HepG2 (cell line): Measurements from ENCODE around the gene TMC4. TPM values are rescaled to one million over a fixed set of nuclear protein-coding genes. Genes with fewer than 3 reads are reported as not detected.
A peak's percentile ranks its signal among the peaks of the same experiment; 100 is the strongest.
"Not testable (repeated sequence)": the region's sequence is repeated elsewhere in the genome, so short reads cannot be mapped to it uniquely, and the experiment has no call there.

Experiments used
- ATAC-seq: fragments of 200-7000 bp; cut with Tn5 transposase; 3 replicates; pipeline ENCODE4 v1.9.1; 2020; ENCODE audit warnings: mild to moderate bottlenecking, moderate library complexity
- BruUV-seq: library from RNA; stranded (reverse); fragments of 400-500 nt; replicated peaks from 2 replicates; lab custom pipeline; 2021; lab: Mats Ljungman, UMichigan
- CTCF ChIA-PET: fragments of 300-600 bp; formaldehyde crosslinking; extraction: SDS; loops from one replicate; lab custom pipeline; 2021; ENCODE audit warnings: low total read pairs, inconsistent platforms, low intra/inter-chr PET ratio; lab: Yijun Ruan, JAX
- POLR2A ChIA-PET: fragments of 350-600 bp; sonication (Branson Sonifier 250); formaldehyde crosslinking; loops from one replicate; lab custom pipeline; 2020; ENCODE audit warnings: antibody characterized with exemption, inconsistent platforms; lab: Yijun Ruan, JAX
- DNase-seq: peaks from one replicate; pipeline ENCODE4 v3.0.0-alpha.2; 2015; ENCODE audit warnings: low spot score
- FAIRE-seq: peaks from 3 replicates; lab custom pipeline; 2011; peaks lifted over from hg19 to GRCh38; lab: Jason Lieb, UNC
- H2AFZ ChIP-seq: one replicate; pipeline ENCODE4 v1.6.1; 2011; ENCODE audit warnings: low read length, inconsistent platforms
- H3K27ac ChIP-seq: fragments of 300-600 bp; 3 replicates; pipeline ENCODE4 v1.8.0; 2011; ENCODE audit warnings: mixed run types, mild to moderate bottlenecking, mixed read lengths, low read length, inconsistent platforms; ENCODE audit not compliant: insufficient read depth; ENCODE audit errors: extremely low read length
- H3K27me3 ChIP-seq, 2 experiments: fragments of 200-600 bp in 1 of 2; 2 replicates in 1 of 2; 3 replicates in 1 of 2; pipeline versions ENCODE4 v1.6.0 to v1.8.0; 2011; ENCODE audit warnings: low read length in 2 of 2, mild to moderate bottlenecking in 2 of 2, moderate library complexity in 2 of 2, inconsistent platforms in 1 of 2; ENCODE audit not compliant: insufficient read depth in 2 of 2, control insufficient read depth in 1 of 2
- H3K36me3 ChIP-seq, 2 experiments: fragments of 200-600 bp in 1 of 2; replicated peaks in 1 of 2; 2 replicates in 1 of 2; 3 replicates in 1 of 2; pipeline versions ENCODE4 v1.5.1 to v1.8.0; 2011; ENCODE audit warnings: low read length in 2 of 2, inconsistent platforms in 1 of 2; ENCODE audit not compliant: insufficient read depth in 2 of 2, control insufficient read depth in 1 of 2
- H3K4me1 ChIP-seq: 2 replicates; pipeline ENCODE4 v1.5.1; 2012; ENCODE audit warnings: low read length, inconsistent platforms; ENCODE audit not compliant: insufficient read depth
- H3K4me2 ChIP-seq: 2 replicates; pipeline ENCODE4 v1.6.0; 2011; ENCODE audit warnings: low read depth, low read length, inconsistent platforms
- H3K4me3 ChIP-seq, 3 experiments: fragments of 200-600 bp in 1 of 3; sonication (generic), shearing (Covaris generic) in 1 of 3; replicated peaks in 1 of 3; 2 replicates each; pipeline ENCODE4 v1.5.1; 2011 to 2016; ENCODE audit warnings: low read length in 3 of 3, inconsistent platforms in 2 of 3, low read depth in 2 of 3, mild to moderate bottlenecking in 2 of 3, control low read depth in 1 of 3, mixed read lengths in 1 of 3; ENCODE audit not compliant: insufficient read depth in 1 of 3
- H3K79me2 ChIP-seq: one replicate; pipeline ENCODE4 v1.6.1; 2011; ENCODE audit warnings: low read length, inconsistent platforms; ENCODE audit not compliant: insufficient read depth
- H3K9ac ChIP-seq: 2 replicates; pipeline ENCODE4 v1.6.0; 2011; ENCODE audit warnings: mild to moderate bottlenecking, low read depth, low read length, inconsistent platforms; ENCODE audit not compliant: insufficient read depth
- H3K9me3 ChIP-seq: 2 replicates; pipeline ENCODE4 v1.5.1; 2012; ENCODE audit warnings: mild to moderate bottlenecking, low read length
- H4K20me1 ChIP-seq: 2 replicates; pipeline ENCODE4 v1.6.0; 2011; ENCODE audit warnings: inconsistent platforms, mild to moderate bottlenecking, low read length, moderate library complexity; ENCODE audit not compliant: insufficient read depth
- ATF7 ChIP-seq, 2 experiments: fragments of 450-650 bp in 1 of 2; sonication (generic) in 1 of 2; formaldehyde crosslinking in 1 of 2; IDR thresholded peaks; 2 replicates each; pipeline versions ENCODE4 v1.4.0 to v1.6.1; 2016 to 2020; ENCODE audit warnings: antibody characterized with exemption in 1 of 2, mild to moderate bottlenecking in 1 of 2, missing genetic modification reagents in 1 of 2
- NCOA5 ChIP-seq: sonication (generic); formaldehyde crosslinking; IDR thresholded peaks from 2 replicates; pipeline ENCODE4 v1.4.0; 2020; ENCODE audit warnings: missing genetic modification reagents
- ZKSCAN1 ChIP-seq: fragments of 150-350 bp; IDR thresholded peaks from 2 replicates; pipeline ENCODE4 v1.6.1; 2014; ENCODE audit warnings: low read length
- ZMYM3 ChIP-seq: sonication (generic); formaldehyde crosslinking; IDR thresholded peaks from 2 replicates; pipeline ENCODE4 v1.5.1; 2020; ENCODE audit warnings: mild to moderate bottlenecking, missing genetic modification reagents
- ZNF33A ChIP-seq: sonication (generic); formaldehyde crosslinking; IDR thresholded peaks from 2 replicates; pipeline ENCODE4 v1.5.1; 2020; ENCODE audit warnings: missing genetic modification reagents, mild to moderate bottlenecking, moderate library complexity, borderline replicate concordance
- ZNF629 ChIP-seq: sonication (generic); formaldehyde crosslinking; conservative IDR thresholded peaks from 2 replicates; pipeline ENCODE4 v1.5.0; 2020; ENCODE audit warnings: missing genetic modification reagents
- WGBS: methylation state at CpG from one replicate; pipeline ENCODE4 v1.1.6; 2017; ENCODE audit warnings: low lambda C conversion rate; 5-methylcytosine and 5-hydroxymethylcytosine counted together
- in situ Hi-C: cut with HindIII; loops from 2 replicates; pipeline ENCODE4 v1.10.0; 2017; ENCODE audit warnings: low pct_unique_long_range_greater_than_20kb; ENCODE audit not compliant: extremely low pct_ligation_motif_present
- intact Hi-C: fragments of 100-400 bp; cut with micrococcal nuclease; formaldehyde crosslinking; loops from one replicate; pipeline ENCODE4 v1.10.0; 2022; ENCODE audit not compliant: unreplicated experiment
- polyA plus RNA-seq, 8 experiments: library from polyadenylated mRNA; depleted of rRNA in 3 of 8; stranded (reverse) in 7 of 8; unstranded in 1 of 8; fragments of >200 nt; fragmentation: Illumina TruSeq in 4 of 8; extraction: Trizol in 4 of 8; gene quantifications; 2 replicates each; pipeline versions ENCODE4 v1.2.1 to v1.2.3, GENCODE V29; 2011 to 2016; ENCODE audit warnings: low read depth in 4 of 8, missing spikeins in 1 of 8, mixed read lengths in 1 of 8; ENCODE audit not compliant: insufficient read depth in 1 of 8
- total RNA-seq, 5 experiments: library from RNA; depleted of rRNA; stranded (reverse); fragments of >200 nt; fragmentation: Illumina TruSeq; extraction: Trizol; gene quantifications; 2 replicates each; pipeline ENCODE4 v1.2.3, GENCODE V29; 2016; ENCODE audit warnings: low read depth in 1 of 5

TMC4 gene
- total and polyA plus RNA-seq, 2 of the 13 experiments (the other 11 are each of a cell fraction or from before 2014, with no cell fraction given) = 0.13 to 0.24 TPM

GRCh38 chr19:54219702-54220101 is 46.7 kb upstream of the TMC4 start:
- H3K79me2 ChIP-seq, H3K9ac ChIP-seq, in situ Hi-C loops, POLR2A ChIA-PET, H4K20me1 ChIP-seq, ATAC-seq, H2AFZ ChIP-seq, H3K9me3 ChIP-seq, intact Hi-C loops, CTCF ChIA-PET, DNase-seq, H3K27ac ChIP-seq, H3K36me3 ChIP-seq, H3K4me2 ChIP-seq, FAIRE-seq, H3K4me3 ChIP-seq, BruUV-seq: not testable (repeated sequence)
- H3K27me3 ChIP-seq = peaks cover 3 to 13% of the 10 kb centered on the region in 2 experiments; a peak in 4 of 5 replicates
- WGBS = 29% methylated on average over 1 of the region's 5 CpGs
- peaks cover 21% of the 10 kb centered on the region for H3K4me1 ChIP-seq

GRCh38 chr19:54218960-54219661 is 46.2 kb upstream of the TMC4 start:
- peaks cover 21% of the 10 kb centered on the region for H3K4me1 ChIP-seq
- no peaks in the 10 kb centered on the region for H3K79me2 ChIP-seq
- peaks cover 3 to 13% of the 10 kb centered on the region in 2 experiments; a peak in 4 of 5 replicates for H3K27me3 ChIP-seq
- no peak overlapping the region for H2AFZ ChIP-seq
- FAIRE-seq (no peak), DNase-seq (no peak), ATAC-seq (no peak)
- H3K36me3 ChIP-seq = no peaks in the 10 kb centered on the region
- ChIA-PET CTCF (no interaction called here), POLR2A (no interaction called here)
- no peak overlapping the region for H3K9ac ChIP-seq
- no peak overlapping the region for H3K27ac ChIP-seq
- no TSS peak for BruUV-seq
- H4K20me1 ChIP-seq = no peaks in the 10 kb centered on the region
- no peak overlapping the region for H3K4me3 ChIP-seq
- H3K4me2 ChIP-seq = no peak overlapping the region
- in situ Hi-C loops (no loop called here), intact Hi-C loops (no loop called here)
- H3K9me3 ChIP-seq = no peaks in the 10 kb centered on the region
- WGBS = 71% methylated on average over 14 of the region's 27 CpGs
- peak; percentile 56 for TF ChIP-seq ATF7 (IDR thresholded peaks at IDR 0.05)
- TF ChIP-seq ATF7 (CRISPR knock-in tag; IDR thresholded peaks at IDR 0.05) = no peak
- TF ChIP-seq NCOA5 (CRISPR knock-in tag) = no peak
- peak; percentile 66 for TF ChIP-seq ZKSCAN1
- peak; percentile 94 for TF ChIP-seq ZNF629 (CRISPR knock-in tag)
- TF ChIP-seq ZNF33A (CRISPR knock-in tag) = no peak
- peak; percentile 77 for TF ChIP-seq ZMYM3
